Activated CD4-positive, alpha-beta T cell treated with anti-CD3 and anti-CD28 coated beads, Interleukin-2, amount 50 U/mL, for 48 hours (primary cell): ENCODE data around the gene SHD.

Source experiments
- DNase-seq, 2 experiments: peaks; one replicate each; pipeline ENCODE4 v3.0.0-alpha.2; 2020

The SHD gene

DNA sequence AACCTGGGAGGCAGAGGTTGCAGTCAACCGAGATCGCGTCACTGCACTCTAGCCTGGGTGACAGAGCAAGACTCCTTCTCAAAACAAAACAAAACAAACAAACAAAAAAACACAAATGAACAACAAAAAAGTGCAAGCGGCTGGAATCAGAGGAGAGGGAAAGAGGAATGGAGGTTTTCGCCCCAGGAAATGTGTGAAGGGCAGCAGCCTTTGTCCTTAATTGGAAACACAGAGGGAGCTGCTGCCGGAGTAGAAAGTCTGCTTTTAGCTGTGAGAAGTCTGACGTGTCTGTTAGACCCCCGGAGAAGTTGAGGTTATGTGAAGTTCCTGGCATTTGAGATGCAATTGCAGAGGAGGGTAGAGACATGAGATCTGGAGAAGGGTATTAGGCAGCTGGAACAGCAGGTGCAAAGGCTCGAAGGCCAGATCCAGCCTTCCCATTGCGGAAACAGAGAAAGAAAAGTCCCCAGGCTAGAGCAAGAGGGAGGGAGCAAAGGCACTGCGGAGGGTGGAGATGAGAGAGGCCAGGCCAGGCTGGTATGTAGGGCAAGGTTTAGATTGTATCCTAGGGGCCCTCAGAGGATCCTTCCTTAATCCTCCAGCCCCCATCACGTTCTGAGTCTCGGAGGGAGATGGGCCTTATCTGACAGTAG is 22.6 kb downstream of the SHD start:
- no peak for DNase-seq

DNA sequence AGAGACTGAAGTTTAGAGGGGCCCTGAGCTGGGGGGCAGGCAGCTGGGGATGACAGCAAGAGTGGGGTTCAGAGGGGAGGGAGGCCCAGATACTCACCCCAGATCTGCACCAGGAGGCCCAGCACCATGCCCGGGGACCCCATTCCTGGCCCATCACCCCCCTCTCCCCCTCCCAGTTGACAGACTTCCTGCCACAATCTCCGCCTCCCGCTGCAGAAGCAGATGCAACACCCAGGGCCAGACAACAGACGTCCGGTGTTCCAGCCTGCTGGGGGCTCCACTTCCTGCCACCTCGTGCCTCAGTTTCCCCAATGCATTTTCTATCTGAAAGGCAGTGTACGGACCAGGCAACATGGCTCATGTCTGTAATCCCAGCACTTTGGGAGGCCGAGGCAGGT is 23.2 kb downstream of the SHD start, which contains the start of gene TMIGD2:
Gene TMIGD2 (minus strand): TSS at position 147 of the 398 bp plus-strand sequence. CDS start 4 bp downstream, at position 143.
- DNase-seq, result peak in 1 of 2 experiments; percentile 24

- DNase-seq, result no peak
Observed at GRCh38 chr19:4303819-4304537, 24.9 kb downstream of the SHD start.

GRCh38 chr19:4304538-4305256 is 25.6 kb downstream of the SHD start, which contains the start of gene FSD1:
Gene FSD1 (plus strand): TSS chr19:4304598. CDS start chr19:4304747, 149 bp downstream.
- peak; percentile 81 to 83 for DNase-seq

DNA sequence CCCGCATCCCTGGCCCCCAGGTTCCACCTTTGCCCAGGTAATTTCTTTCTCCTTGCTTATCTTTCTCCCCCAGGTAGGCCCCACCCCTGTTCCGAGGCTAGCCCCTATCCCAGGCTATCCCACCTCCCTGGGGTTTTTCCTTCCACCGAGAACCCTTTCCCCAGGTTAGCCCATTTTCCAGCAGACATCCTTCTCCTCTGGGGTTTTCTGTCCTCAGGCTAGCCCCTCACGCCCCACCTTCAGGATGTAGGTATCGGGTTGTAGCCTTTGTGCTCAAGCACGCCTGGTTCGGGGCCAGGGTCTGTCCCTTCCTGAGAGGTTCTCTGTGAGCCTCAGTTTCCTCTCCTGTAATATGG is 26.2 kb downstream of the SHD start:
- DNase-seq, result no peak

GRCh38 chr19:4305659-4306058 is 26.6 kb downstream of the SHD start:
- no peak for DNase-seq

DNA sequence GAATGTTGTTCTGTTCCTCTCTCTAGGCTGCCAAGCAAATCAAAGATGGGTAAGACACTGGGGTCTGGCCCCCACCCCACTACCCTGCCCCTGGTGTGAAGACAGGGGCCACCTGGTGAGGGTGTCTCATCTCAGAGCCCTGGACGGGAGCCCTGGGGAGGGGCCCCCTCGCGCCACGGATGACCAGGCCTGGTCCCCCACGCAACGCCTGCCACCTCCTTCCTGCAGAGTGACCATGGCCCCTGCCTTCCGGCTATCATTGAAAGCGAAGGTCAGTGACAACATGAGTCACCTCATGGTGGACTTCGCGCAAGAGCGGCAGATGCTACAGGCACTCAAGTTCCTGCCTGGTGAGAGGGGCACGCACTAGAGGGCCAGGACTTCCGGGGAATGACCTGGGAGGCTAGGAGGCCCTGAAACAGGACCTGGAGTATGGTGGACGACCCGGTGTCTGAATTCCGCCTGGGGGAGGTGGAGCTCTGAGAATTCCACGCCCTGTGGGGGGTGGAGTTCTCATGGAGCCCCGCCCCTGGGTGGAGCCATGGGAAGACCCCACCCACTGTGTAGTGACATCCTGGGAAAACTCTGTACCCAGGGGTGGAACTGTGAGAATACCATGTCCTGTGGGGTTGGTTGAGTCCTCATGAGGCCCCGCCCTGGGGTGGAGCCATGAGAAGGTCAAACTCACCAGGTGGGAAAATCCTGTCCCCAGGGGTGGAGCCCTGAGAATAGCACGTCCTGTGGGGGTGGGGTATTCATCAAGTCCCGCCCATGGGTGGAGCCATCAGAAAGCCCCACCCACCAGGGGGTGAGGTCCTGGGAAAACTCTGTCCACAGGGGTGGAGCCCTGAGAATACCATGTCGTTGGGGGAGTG is 31.4 kb downstream of the SHD start:
- DNase-seq, result peak in 1 of 2 experiments; percentile 19

- DNase-seq, result no peak
Observed at GRCh38 chr19:4313847-4314490, 34.9 kb downstream of the SHD start.

DNA sequence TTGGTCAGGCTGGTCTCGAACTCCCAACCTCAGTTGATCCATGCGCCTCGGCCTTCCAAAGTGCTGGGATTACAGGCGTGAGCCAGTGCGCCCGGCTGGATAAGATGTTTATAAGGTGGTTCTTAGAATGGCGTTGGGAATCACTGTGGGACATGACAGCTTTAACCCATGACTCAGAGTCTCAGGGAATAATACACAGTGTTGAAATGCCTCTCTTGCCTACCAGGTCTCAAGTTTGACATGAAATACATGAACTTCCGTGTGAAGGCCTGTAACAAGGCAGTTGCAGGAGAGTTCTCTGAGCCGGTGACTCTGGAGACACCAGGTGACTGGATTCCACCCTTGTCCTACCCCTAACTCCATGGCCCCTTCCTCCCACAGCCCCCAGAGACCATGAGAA is 37.9 kb downstream of the SHD start:
- DNase-seq, result no peak

DNA sequence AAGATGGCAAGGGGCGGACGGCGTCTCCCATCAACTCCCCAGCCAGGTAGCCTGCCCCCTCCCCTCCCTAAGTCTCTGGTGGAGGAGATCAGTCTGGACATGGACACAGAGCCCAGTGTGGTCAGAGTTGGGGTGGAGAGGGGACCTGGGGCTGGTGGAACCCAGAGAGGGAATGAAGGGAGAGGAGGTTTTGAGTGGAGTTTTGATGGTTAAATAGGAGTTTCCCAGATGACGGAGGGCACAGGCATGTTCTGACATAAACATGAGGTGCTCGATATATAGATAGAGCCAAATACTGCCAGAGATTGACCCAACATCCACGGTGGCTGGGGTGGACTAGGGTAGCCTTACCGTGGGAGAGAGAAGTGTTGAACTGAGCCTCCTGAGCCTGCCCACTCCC is 39.4 kb downstream of the SHD start:
- no peak for DNase-seq

- no peak for DNase-seq
Observed at GRCh38 chr19:4319067-4319718, 40.1 kb downstream of the SHD start.

DNA sequence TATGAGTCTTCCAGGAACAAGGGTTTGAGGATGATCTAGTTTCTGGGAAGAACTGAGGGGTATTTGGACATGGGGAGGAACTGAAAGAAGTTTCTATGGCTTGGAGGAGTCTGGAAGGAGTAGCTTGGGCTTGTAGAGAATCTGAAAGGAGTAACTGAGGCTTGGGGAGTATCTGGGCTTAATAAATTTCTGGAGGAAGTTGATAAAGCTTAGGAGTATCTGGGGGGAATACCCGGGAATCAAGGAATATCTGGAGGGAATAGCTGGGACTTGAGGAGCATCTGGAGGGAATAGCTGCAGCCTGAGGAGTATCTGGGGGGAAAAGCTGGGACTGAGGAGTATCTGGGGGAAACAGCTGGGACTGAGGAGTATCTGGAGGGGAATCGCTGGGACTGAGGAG is 41.4 kb downstream of the SHD start:
- DNase-seq, result no peak

GRCh38 chr19:4322942-4323665 is 44.0 kb downstream of the SHD start:
- no peak for DNase-seq

- no peak for DNase-seq
Observed at GRCh38 chr19:4323692-4324091, 44.6 kb downstream of the SHD start.

GRCh38 chr19:4324228-4324627 is 45.2 kb downstream of the SHD start:
- DNase-seq, result no peak

- no peak for DNase-seq
Observed at GRCh38 chr19:4326215-4326836, 47.3 kb downstream of the SHD start.

GRCh38 chr19:4326837-4327251 is 47.8 kb downstream of the SHD start:
- no peak for DNase-seq

- DNase-seq, result peak; percentile 78 to 82
Observed at GRCh38 chr19:4327252-4327876, 48.3 kb downstream of the SHD start.

GRCh38 chr19:4327877-4328242 is 48.8 kb downstream of the SHD start:
- DNase-seq, result no peak
